WTC11 (cell line): ENCODE data around the gene CCDC77. TPM values are rescaled to one million over a fixed set of nuclear protein-coding genes. Genes with fewer than 3 reads are reported as not detected.

Source experiments
- AFF4 ChIP-seq: sonication (generic); formaldehyde crosslinking; IDR thresholded peaks from 2 replicates; pipeline ENCODE4 v1.8.1; 2023; ENCODE audit warnings: mild to moderate bottlenecking, missing genetic modification reagents, borderline replicate concordance
- AR ChIP-seq: fragments of 250-450 bp; sonication (Bioruptor Pico); IDR thresholded peaks from 2 replicates; pipeline ENCODE4 v1.9.0; 2021; ENCODE audit warnings: mild to moderate bottlenecking
- CBFB ChIP-seq: sonication (generic); formaldehyde crosslinking; IDR thresholded peaks from 2 replicates; pipeline ENCODE4 v1.8.1; 2022; ENCODE audit warnings: mild to moderate bottlenecking, low read depth, missing genetic modification reagents
- FOXK1 ChIP-seq: sonication (generic); formaldehyde crosslinking; IDR thresholded peaks from 2 replicates; pipeline ENCODE4 v1.8.0; 2022; ENCODE audit warnings: mild to moderate bottlenecking, moderate library complexity, missing genetic modification reagents
- GRHL2 ChIP-seq: fragments of 250-450 bp; sonication (Bioruptor Pico); IDR thresholded peaks from 2 replicates; pipeline ENCODE4 v1.8.0; 2022; ENCODE audit warnings: mild to moderate bottlenecking, moderate library complexity; ENCODE audit not compliant: insufficient replicate concordance, severe bottlenecking
- IRF1 ChIP-seq: sonication (generic); formaldehyde crosslinking; IDR thresholded peaks from 2 replicates; pipeline ENCODE4 v1.8.0; 2023; ENCODE audit warnings: missing genetic modification reagents
- JAZF1 ChIP-seq: fragments of 250-450 bp; sonication (Bioruptor Pico); IDR thresholded peaks from 2 replicates; pipeline ENCODE4 v1.9.0; 2021; ENCODE audit warnings: moderate library complexity, mild to moderate bottlenecking, inconsistent platforms
- MLX ChIP-seq: sonication (generic); formaldehyde crosslinking; IDR thresholded peaks from 2 replicates; pipeline ENCODE4 v1.8.1; 2023; ENCODE audit warnings: mild to moderate bottlenecking, missing genetic modification reagents, moderate library complexity
- NR2C2 ChIP-seq: sonication (generic); formaldehyde crosslinking; IDR thresholded peaks from 2 replicates; pipeline ENCODE4 v1.8.0; 2022; ENCODE audit warnings: mild to moderate bottlenecking, missing genetic modification reagents
- RORB ChIP-seq: fragments of 250-450 bp; sonication (Bioruptor Pico); IDR thresholded peaks from 2 replicates; pipeline ENCODE4 v1.9.0; 2021; ENCODE audit warnings: mild to moderate bottlenecking
- TCF7 ChIP-seq: sonication (generic); formaldehyde crosslinking; IDR thresholded peaks from 2 replicates; pipeline ENCODE4 v1.8.0; 2022; ENCODE audit warnings: mild to moderate bottlenecking, low read depth, missing genetic modification reagents, moderate library complexity
- TEAD1 ChIP-seq: sonication (generic); formaldehyde crosslinking; IDR thresholded peaks from 2 replicates; pipeline ENCODE4 v1.8.0; 2022; ENCODE audit warnings: mild to moderate bottlenecking, missing genetic modification reagents
- TEAD4 ChIP-seq: sonication (generic); formaldehyde crosslinking; IDR thresholded peaks from 2 replicates; pipeline ENCODE4 v1.8.0; 2022; ENCODE audit warnings: mild to moderate bottlenecking, missing genetic modification reagents
- ZNF138 ChIP-seq: sonication (generic); formaldehyde crosslinking; conservative IDR thresholded peaks from 2 replicates; pipeline ENCODE4 v1.8.1; 2022; ENCODE audit warnings: mild to moderate bottlenecking, moderate library complexity, missing genetic modification reagents
- ZNF232 ChIP-seq: sonication (generic); formaldehyde crosslinking; IDR thresholded peaks from 2 replicates; pipeline ENCODE4 v1.8.0; 2022; ENCODE audit warnings: mild to moderate bottlenecking, missing genetic modification reagents
- ZNF396 ChIP-seq: fragments of 250-450 bp; sonication (Bioruptor Pico); IDR thresholded peaks from 2 replicates; pipeline ENCODE4 v1.8.0; 2021; ENCODE audit warnings: mild to moderate bottlenecking, moderate library complexity, borderline replicate concordance
- ZNF425 ChIP-seq: fragments of 250-450 bp; sonication (Bioruptor Pico); conservative IDR thresholded peaks from 2 replicates; pipeline ENCODE4 v1.9.0; 2021; ENCODE audit warnings: mild to moderate bottlenecking
- ZNF671 ChIP-seq: fragments of 250-450 bp; sonication (Bioruptor Pico); IDR thresholded peaks from 2 replicates; pipeline ENCODE4 v1.8.0; 2021; ENCODE audit warnings: mild to moderate bottlenecking
- total RNA-seq: library from RNA; stranded (reverse); gene quantifications from 3 replicates; pipeline ENCODE4 v1.2.3, GENCODE V29; 2021
- TF ChIP-seq, protein P1 (sequence below): sonication (generic); formaldehyde crosslinking; conservative IDR thresholded peaks from 2 replicates; pipeline ENCODE4 v1.8.1; 2023; ENCODE audit warnings: mild to moderate bottlenecking, low read depth, missing genetic modification reagents, moderate library complexity

CCDC77 gene
- total RNA-seq, 1 experiment from 2014 or later = 24.2 TPM

DNA sequence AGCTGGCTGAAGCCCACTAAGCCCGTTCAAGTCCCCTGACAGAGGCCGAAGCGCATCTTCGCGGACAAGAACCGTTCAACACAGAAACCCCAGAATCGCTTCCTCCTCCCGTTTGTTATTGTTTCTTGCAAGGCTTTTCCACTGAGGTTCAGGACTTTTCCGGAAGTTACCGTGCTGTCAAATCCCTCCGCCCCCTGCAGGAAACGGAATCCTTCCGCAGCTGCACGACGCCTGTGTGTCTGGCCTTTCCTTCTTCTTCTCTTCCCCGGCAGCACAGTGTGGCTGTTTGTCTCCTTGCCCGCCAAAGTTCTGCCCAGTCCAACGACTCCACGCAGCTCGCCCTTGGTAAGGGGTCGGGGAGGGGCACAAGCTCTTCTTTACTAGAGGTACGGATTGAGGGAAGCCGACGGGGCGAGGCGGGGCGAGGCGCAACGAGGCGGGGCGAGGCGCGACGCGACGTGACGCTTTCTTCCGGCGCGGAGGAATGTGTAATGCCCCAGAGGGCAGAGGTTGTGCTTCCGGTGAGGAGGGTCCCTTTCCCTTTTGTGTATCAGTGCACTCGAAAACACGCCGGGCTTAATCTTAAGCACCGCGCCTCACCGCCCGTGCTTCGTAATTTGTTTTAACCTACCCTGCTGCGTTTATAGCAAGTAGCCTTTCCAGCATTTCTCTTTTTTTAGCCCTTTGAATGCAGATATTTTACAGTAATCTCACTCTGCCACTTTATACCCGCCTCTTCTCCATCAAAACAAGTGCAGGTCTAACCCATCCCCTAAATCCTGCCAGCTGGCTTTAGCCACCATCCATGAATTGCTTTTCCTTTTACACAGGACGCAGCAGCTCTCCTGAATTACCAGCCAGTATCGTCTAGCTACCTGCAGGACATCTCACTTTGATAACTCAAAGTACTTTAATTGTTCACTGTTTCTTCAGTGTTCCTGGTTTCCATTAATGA lies 12.0 kb upstream of the CCDC77 start, which contains the start of gene KDM5A (continued):
- TF ChIP-seq IRF1 (CRISPR knock-in tag) (0 out of 2 replicates have a peak, but pooled peaks have one; percentile 36), CBFB (CRISPR knock-in tag) (no peak), TEAD4 (CRISPR knock-in tag) (no peak), ZNF671 (CRISPR knock-in tag) (0 out of 2 replicates have a peak, but pooled peaks have one; percentile 28), FOXK1 (CRISPR knock-in tag) (peak; percentile 95), RORB (CRISPR knock-in tag) (no peak), GRHL2 (CRISPR knock-in tag) (no peak), TEAD1 (CRISPR knock-in tag) (peak; percentile 63; the same call in 1 of the 2 replicates), AR (CRISPR knock-in tag) (no peak), JAZF1 (CRISPR knock-in tag) (no peak), ZNF425 (CRISPR knock-in tag) (no peak), MLX (CRISPR knock-in tag) (no peak), ZNF138 (no peak), NR2C2 (peak; percentile 96), ZNF396 (CRISPR knock-in tag) (no peak), AFF4 (no peak), ZNF232 (CRISPR knock-in tag) (0 out of 2 replicates have a peak, but pooled peaks have one; percentile 14), TCF7 (no peak)
- TF ChIP-seq, protein P1, sequence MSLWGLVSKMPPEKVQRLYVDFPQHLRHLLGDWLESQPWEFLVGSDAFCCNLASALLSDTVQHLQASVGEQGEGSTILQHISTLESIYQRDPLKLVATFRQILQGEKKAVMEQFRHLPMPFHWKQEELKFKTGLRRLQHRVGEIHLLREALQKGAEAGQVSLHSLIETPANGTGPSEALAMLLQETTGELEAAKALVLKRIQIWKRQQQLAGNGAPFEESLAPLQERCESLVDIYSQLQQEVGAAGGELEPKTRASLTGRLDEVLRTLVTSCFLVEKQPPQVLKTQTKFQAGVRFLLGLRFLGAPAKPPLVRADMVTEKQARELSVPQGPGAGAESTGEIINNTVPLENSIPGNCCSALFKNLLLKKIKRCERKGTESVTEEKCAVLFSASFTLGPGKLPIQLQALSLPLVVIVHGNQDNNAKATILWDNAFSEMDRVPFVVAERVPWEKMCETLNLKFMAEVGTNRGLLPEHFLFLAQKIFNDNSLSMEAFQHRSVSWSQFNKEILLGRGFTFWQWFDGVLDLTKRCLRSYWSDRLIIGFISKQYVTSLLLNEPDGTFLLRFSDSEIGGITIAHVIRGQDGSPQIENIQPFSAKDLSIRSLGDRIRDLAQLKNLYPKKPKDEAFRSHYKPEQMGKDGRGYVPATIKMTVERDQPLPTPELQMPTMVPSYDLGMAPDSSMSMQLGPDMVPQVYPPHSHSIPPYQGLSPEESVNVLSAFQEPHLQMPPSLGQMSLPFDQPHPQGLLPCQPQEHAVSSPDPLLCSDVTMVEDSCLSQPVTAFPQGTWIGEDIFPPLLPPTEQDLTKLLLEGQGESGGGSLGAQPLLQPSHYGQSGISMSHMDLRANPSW (CRISPR knock-in tag) = no peak
